IPS-NIHi11 (cell line): ENCODE data around the gene RNF43.

Experiments
- DNase-seq: peaks from one replicate; pipeline ENCODE4 v3.0.0; 2012; ENCODE audit warnings: mixed read lengths, low spot score

The RNF43 gene

DNA sequence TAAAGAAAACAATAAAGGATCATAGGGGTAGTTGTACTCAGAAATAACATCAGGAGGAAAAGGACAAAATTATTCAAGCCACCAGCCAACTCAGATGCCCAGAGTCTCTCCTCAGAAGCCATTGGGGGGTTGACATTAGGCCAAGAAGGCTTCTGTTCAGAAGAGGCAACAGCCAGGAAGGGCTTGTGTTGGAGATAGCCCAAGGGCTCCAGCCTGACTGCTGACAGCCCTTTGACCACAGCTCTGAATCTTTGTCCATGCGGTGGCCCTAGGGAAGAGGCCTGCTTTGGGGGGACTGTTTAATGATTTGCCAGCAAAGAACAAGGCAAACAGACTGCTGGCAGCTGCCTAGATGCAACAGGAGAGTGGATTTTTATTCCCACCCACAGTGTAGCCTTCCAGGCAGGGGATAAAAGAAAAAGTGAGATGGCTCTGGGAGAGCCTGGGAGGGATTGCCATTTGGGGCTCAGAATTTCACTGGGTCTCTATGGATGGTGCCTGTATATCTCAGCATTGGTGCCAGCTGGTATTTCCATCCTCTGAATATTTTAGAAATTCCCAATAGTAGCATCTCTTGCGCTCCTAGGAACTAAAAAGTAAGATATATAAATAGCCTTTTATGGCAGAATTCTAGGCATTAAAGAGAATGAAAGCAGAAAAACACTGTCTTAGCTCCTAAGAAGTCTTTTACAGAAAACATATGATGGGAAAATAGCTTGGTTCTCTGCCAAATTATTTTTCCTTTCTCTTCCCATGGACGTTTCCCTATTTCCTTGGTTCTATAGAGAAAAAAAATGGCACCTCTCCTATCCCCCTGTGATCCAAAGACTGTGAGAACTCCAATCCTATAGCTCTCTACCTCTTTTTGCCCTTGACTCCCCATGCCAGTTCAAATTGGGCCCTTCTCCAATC is 36.0 kb downstream of the RNF43 start:
- no peak for DNase-seq

DNA sequence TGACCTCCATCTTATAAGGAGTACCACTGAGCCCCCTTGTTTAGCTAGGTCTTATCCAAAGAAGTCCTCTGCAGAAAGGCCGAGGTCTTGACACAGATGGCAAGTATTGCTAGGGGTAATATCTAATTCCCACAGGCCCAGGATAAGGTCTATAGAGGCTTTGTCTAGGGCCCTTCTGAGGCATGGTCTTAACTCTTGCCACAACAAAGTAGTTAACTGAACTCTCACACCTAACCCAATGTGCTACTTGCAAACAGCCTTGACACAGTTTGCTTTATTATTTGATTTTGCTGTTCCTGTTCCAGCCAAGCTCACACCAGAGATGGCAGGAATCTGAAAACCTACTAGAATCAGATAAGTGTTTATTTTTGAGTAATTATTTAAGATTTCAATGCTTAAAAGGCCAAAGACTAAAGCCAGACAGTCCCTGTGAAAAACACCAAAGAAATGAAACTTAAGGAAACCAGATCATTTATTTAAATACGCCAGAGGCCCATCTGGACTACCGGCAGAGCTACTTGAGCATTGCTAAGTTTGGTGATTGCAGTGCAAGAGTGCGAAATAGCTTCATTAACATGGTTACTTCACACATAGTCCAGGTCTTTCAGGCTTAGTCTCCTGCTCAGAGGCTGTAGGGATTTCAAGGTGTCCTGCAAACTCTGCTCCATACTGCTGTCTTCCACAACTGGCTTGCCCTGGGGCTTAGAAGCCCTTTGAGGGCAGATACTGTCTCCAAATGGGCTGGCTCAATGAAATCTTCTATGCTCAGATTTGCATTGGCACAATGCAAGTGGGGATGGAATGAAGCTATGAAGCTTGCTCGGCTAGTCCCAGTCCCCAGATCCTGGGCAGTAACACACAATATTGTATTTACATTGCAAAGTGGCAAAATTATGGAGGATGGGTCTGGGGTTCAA is 36.9 kb downstream of the RNF43 start:
- no peak for DNase-seq

DNA sequence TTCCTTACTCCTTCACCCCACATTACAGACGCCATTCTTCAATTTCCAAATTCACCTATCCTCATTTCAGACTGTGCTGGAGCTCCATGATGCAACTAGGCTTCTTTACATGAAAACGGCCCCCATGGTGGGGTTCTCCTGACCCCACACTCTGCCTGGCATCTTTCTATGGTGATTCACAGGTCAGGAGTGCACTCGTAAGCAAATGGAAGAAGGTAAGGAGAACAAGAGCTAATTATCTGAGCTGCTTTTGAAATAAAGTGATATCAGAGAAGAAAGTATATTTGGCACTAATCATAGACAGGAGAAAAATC is 37.9 kb downstream of the RNF43 start:
- DNase-seq = no peak

DNA sequence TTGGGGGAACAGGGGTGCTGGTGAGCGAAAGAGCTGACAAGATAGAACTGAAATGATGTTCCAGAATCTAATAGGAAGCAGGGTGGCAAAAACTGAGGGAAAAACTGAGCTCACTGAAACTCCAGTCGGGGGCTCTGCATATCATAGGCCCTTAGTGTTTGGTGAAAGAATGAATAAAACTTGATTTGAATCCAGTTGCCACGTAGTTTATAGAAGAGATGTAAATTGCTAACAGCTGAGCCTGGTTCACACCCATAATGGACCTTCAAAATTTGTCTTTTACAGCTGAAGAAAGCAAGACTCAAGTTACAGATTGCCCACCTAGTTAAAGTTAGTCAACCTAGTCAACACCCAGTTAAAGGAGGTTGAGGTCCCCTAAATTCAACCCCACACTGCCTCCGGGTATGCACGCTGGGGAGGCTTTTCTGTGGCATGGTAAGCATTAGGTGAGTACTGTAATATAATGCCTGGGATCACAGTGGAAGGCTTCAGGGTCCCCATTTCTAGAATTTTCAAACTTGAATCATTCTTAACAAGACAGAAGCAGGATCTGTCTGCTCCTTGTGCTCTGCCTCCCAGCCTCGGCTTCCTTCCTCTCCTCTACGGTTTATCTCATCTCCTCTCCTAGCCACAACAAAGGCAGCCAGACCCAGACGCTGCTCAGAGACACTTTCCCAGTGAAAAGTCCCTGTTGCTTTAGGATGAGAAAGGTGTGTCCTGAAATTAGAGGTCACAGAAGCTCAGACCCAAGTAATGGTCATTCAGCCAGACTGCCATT is 38.4 kb downstream of the RNF43 start:
- DNase-seq = no peak

DNA sequence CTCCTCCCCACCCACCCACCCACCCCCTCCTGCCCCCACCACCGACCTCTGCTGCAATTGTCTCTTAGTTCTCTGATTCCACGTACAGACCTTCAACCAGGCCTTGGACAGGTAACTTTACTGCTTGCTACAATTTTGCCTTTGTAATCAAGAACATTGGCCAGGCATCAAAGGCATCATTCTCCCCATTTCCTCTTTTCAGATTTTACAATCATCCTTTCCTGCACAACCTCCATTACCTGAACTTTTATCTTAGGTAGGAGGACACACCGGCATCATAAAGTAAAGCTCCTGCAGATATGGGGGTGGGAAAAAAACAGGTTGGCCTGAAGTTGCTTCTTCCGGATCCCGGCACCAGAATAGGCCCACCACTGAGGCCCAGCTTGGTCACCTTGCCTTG is 39.7 kb downstream of the RNF43 start:
- DNase-seq = no peak

DNA sequence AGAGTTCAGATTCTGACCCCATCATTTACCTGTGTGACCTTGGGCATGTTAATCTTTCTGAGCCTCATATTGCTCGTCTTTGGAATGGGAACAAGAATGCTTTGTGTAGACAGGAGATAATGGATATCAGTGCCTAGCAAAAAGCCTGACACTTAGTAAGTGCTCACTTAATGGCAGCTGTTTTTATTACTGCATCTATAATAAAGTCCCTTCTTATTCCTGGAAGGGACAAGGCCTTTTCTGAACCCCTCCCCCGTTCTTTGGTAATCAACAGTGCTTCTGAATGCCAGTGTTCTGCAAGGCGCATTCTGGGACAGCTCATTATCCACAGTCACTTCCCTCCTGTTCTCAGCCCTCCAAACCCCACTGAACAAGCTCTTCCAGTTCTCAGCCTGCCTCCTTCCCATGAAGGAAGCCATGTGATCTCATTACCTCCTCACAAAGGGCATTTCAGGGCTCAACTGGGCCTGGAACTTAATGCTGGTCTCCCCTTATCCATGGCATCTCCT is 40.2 kb downstream of the RNF43 start:
- DNase-seq = no peak

DNA sequence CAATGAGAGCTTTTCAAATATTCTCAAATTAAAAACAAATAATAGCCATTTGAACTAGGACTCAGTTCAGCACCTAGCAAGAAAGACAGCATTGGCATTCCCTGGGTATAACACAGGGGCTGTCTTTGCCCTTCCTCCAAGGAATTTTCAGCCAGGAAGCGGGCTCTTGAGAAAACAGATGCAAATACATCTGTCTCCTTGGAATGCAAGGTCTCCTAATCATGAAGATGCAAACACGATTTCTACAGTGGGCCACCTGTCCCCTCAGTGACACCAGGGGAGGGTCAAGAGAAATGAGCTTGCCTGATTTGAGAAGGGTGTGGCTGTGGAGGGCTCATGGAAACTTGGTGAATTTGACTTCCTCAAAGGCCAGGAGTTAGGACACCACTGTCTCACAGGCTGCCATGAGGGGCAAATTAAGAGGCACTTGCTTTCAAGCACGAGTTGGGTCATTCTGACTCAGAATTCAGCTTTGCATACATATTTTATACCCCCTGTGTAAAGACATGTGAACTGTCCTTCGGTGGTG is 40.8 kb downstream of the RNF43 start:
- no peak for DNase-seq

DNA sequence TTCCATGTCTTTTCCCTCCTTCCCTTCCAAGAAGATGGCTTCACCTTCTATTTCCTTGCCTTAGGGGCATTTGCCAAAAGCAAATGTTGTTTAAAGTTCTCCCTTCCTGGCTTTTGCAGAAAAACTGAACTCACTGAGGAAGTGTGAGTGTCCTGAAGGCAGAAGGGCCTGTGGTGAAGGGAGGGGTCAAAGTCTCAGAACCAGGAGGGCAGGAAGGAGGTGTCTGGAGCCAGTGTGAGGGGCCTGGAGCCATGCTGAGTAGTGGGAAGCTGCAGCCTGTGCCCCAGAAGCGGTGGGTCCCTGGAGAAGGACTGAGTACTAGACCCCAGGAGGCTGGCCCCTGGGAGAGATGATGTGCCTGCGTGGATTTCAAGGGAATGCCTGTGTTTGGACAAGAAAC is 41.5 kb downstream of the RNF43 start:
- no peak for DNase-seq

DNA sequence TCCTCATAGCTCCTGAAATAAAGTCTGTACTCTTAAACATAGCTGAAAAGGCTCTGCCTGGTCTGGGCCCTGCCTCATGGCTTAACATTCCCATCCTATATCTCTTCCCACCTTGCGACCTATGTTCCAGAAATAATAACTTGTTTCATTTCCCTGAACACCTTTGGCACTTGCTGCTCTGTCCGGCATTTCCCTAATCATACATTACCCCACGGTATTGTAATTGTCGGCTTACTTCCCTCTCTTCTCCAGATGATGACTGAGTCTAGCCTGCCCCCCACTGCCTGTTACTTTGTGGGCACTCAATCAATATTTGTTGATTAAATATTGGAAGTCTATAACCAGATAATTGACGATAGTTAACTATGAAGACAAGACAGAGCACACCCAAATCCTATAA is 42.1 kb downstream of the RNF43 start:
- no peak for DNase-seq

DNA sequence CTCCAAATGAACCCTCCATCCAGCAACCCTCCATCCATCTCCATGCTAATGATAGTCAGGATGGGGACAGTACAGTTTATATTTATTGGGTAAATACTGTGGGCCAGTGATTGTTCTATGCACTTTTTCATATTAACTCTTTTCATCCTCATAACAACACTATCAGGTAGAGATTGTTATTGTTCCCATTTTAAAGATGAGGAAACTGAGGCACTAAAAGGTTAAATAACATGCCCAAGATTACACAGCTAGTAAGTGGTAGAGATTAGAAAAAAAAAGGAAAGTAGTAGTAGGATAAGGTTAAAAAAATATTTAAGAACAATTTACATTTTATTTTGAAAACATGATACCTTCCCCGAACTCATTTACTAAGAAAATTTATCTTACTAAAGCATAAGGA is 43.4 kb downstream of the RNF43 start:
- no peak for DNase-seq

DNA sequence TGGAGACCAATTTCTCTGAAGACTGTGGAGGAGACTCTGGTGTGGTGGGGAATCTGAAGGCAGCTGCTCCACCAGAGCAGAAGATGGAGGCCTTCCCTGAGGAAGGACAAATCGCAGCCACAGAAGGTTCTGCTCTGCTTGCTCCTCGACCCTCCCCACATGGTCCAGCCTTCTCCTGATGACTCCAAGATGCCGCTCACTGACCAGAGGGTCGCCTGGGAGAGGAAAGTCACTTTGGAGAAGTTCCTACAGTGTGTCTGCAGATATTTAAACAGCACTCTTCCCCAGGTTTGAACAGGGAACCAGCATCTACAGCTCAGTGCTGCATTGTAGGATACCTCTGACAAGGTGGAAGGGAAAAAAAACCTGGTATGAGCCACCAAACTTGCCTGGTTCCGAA is 44.3 kb downstream of the RNF43 start:
- no peak for DNase-seq

DNA sequence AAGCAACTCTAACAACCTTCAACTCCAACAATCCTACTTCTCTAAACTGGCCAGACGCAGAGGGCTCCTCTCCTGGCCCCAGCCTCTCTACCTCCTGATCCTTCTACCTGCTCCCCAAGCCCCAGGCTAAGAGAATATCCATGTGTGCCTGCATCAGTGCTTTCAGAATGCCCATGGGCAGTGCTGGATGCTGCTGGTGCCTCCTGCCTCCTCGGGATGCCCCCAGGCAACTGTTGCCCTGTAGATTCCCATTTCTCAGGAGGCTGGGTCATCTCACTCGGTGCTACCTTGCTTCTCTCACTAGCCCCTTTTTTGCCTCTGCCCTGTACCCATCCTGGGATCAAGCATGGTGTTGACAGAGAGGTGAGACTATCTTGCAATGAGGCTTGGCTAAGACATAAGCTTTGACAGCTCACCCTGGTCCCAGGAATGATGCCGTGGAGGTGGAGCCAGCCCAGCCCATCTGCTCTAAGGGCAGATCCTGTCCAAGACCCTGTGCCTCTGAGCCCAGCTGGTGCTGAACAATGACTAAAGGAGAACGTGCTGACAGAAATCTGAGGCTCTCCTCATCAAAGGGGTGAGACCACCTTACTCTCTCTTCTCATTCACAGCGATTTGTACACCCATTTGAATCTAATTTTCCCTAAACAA is 45.9 kb downstream of the RNF43 start:
- no peak for DNase-seq

DNA sequence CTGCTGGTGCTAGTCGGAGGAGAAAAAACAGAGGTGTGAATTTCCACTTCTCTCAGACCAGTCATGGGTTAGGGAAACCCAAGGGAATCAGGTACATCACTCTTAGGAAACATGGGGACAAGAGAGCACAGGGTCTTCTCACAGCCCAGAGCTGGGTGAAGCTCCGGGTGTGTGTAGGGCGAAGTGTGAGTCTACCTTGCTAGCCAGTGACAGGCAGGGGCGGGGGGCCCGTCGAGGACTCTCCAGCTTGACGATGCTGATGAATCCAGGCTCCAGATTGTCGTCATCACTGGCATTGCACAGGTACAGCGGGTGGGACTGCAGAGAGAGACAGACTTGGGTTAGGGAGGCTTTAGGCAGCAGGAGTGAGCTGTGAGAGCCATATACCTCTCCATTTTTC is 46.6 kb downstream of the RNF43 start:
- DNase-seq = no peak

DNA sequence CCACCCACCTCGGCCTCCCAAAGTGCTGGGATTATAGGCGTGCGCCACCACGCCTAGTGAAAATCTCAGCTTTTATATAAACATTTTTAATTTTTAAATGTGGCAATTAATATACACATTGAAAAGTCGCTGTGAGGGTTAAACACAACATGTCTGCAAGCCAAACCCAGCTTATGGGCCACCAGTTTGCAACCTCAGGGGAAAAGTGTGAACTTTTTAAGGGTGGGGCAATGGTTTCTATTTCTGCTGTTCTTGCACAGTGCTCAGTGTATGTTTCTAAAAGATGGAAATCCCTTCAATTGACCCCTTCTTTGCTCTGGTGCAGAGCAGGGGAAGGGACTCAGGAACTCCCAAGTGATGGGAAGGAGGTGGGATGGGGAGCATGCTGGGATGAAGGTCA is 47.0 kb downstream of the RNF43 start:
- DNase-seq = no peak

DNA sequence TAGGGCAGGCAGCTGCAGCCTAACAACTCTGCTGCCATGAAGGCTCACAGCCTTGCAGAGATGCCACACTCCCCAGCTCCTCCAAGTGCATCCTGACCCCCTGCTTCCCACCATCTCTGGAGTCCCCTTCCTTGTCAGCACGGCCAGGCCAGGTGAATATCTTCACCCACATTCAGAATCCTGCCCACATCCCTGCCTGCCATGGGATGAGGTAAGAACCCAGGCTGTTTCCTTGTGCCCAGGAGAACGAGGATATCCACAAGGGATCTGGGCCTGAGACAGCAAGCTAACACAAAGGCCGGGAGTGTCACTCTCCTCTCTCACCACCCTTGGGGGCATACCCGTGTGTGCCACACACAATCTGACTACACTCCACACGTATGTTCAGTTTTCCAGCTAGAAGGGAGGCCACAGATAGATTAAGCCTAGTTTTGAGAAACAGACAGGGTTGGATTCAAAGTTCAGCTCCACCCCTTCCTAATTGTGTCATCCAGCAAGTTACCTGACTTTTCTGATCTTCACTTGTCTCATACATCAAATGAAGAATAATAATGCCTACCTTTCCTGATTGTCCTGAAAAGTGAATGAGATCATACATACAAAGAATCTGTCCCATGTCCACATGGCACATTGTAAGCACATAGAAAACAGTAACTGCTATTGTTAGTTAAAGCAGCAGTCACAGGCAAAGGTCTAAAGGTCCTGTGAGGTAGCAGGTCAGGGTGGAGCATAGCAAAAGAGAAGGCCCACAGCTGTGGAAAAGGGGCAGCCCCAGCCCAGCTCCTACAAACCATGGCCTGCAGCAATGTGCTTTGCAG is 47.9 kb downstream of the RNF43 start:
- no peak for DNase-seq

DNA sequence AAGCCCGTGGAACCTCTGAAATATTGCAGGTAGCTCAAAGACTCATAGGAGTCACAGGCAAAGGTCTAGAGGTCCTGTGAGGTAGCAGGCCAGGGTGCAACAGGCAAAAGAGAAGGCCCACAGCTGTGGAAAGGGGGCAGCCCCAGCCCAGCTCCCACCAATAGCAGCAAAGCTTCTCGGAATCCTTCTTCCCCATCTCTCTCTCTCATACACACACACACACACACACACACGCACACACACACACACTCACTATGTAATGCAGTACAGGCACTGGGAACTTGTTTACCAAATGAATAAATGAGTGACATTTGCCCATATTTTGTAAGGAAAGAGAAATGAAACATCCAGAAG is 48.5 kb downstream of the RNF43 start:
- DNase-seq = no peak
